ENCODE data around the gene CFDP1. TPM values are rescaled to one million over a fixed set of nuclear protein-coding genes. Genes with fewer than 3 reads are reported as not detected.

The CFDP1 gene
- total RNA-seq, 1 donor from 2014 or later, result 65.6 TPM

GRCh38 chr16:75256059-75256571 is 177.2 kb downstream of the CFDP1 start:
- Mint-ChIP-seq H3K4me3 (ENCODE audit: unreplicated experiment) (no peak overlapping the region), H3K27me3 (ENCODE audit: unreplicated experiment) (no peaks in the 10 kb centered on the region), H3K27ac (ENCODE audit: unreplicated experiment) (peak overlapping the region; percentile 94), H3K36me3 (ENCODE audit: unreplicated experiment) (peaks cover 4% of the 10 kb centered on the region), H3K9me3 (ENCODE audit: unreplicated experiment) (no peaks in the 10 kb centered on the region), H3K4me1 (ENCODE audit: unreplicated experiment) (peaks cover 84% of the 10 kb centered on the region)
- TF ChIP-seq CTCF (IDR thresholded peaks at IDR 0.05), result no peak
- DNase-seq (ENCODE audit: extremely low spot score, unreplicated experiment), result no peak

GRCh38 chr16:75254359-75254837 is 178.9 kb downstream of the CFDP1 start:
- peak overlapping the region; percentile 94 for H3K27ac Mint-ChIP-seq (ENCODE audit: unreplicated experiment)
- H3K4me3 Mint-ChIP-seq (ENCODE audit: unreplicated experiment), result no peak overlapping the region
- H3K4me1 Mint-ChIP-seq (ENCODE audit: unreplicated experiment), result peaks cover 89% of the 10 kb centered on the region

GRCh38 chr16:75252946-75253911 is 180.1 kb downstream of the CFDP1 start:
- Mint-ChIP-seq H3K4me3 (ENCODE audit: unreplicated experiment) (peak overlapping the region; percentile 48), H3K27me3 (ENCODE audit: unreplicated experiment) (no peaks in the 10 kb centered on the region), H3K27ac (ENCODE audit: unreplicated experiment) (peak overlapping the region; percentile 94), H3K9me3 (ENCODE audit: unreplicated experiment) (no peaks in the 10 kb centered on the region), H3K4me1 (ENCODE audit: unreplicated experiment) (peaks cover 89% of the 10 kb centered on the region), H3K36me3 (ENCODE audit: unreplicated experiment) (no peaks in the 10 kb centered on the region)
- peak; percentile 85 for DNase-seq (ENCODE audit: extremely low spot score, unreplicated experiment)
- no peak for TF ChIP-seq CTCF (IDR thresholded peaks at IDR 0.05)

More at GRCh38 chr16:75254359-75254837, 178.9 kb downstream of the CFDP1 start:
- no peak for DNase-seq (ENCODE audit: extremely low spot score, unreplicated experiment)
- Mint-ChIP-seq H3K9me3 (ENCODE audit: unreplicated experiment) (no peaks in the 10 kb centered on the region), H3K36me3 (ENCODE audit: unreplicated experiment) (no peaks in the 10 kb centered on the region), H3K27me3 (ENCODE audit: unreplicated experiment) (no peaks in the 10 kb centered on the region)
- TF ChIP-seq CTCF (IDR thresholded peaks at IDR 0.05), result no peak

GRCh38 chr16:75252049-75252864 is 181.0 kb downstream of the CFDP1 start:
- Mint-ChIP-seq H3K9me3 (ENCODE audit: unreplicated experiment) (no peaks in the 10 kb centered on the region), H3K4me3 (ENCODE audit: unreplicated experiment) (peak overlapping the region; percentile 66), H3K36me3 (ENCODE audit: unreplicated experiment) (no peaks in the 10 kb centered on the region), H3K27me3 (ENCODE audit: unreplicated experiment) (no peaks in the 10 kb centered on the region), H3K27ac (ENCODE audit: unreplicated experiment) (peak overlapping the region; percentile 94), H3K4me1 (ENCODE audit: unreplicated experiment) (peaks cover 89% of the 10 kb centered on the region)
- TF ChIP-seq CTCF (IDR thresholded peaks at IDR 0.05), result no peak
- DNase-seq (ENCODE audit: extremely low spot score, unreplicated experiment), result no peak

All from osteocyte (in vitro differentiated cells).